Measurements from ENCODE around the gene PAQR4.

GRCh38 chr16:2949705-2950352 is 19.3 kb upstream of the PAQR4 start:
- TF ChIP-seq MAX (IDR thresholded peaks at IDR 0.05) = no peak
- no peak for TF ChIP-seq FOXM1 (IDR thresholded peaks at IDR 0.05; ENCODE audit: borderline replicate concordance, low read depth)
- TF ChIP-seq TAF1 (IDR thresholded peaks at IDR 0.05; ENCODE audit: low read depth) = no peak
- no peak for TF ChIP-seq TEAD4 (IDR thresholded peaks at IDR 0.05)
- TF ChIP-seq RAD21 (IDR thresholded peaks at IDR 0.05; ENCODE audit: low read depth) = no peak
- no peak for TF ChIP-seq TCF12 (IDR thresholded peaks at IDR 0.05; ENCODE audit: low read depth)
- no peak for TF ChIP-seq REST (IDR thresholded peaks at IDR 0.05; ENCODE audit: low read depth)
- no peak for TF ChIP-seq ZBTB7A (IDR thresholded peaks at IDR 0.05; ENCODE audit: low read depth)
- TF ChIP-seq EP300 (IDR thresholded peaks at IDR 0.05; ENCODE audit: borderline replicate concordance) = no peak
- TF ChIP-seq CEBPB (IDR thresholded peaks at IDR 0.05) = no peak
- no peak for TF ChIP-seq YY1 (IDR thresholded peaks at IDR 0.05; ENCODE audit: low read depth)
- no peak for TF ChIP-seq CREB1 (IDR thresholded peaks at IDR 0.05; ENCODE audit: low read depth)
